WTC11 (cell line): ENCODE results near the gene VSTM2L. TPM values are rescaled to one million over a fixed set of nuclear protein-coding genes. Genes with fewer than 3 reads are reported as not detected.

Experiments used
- ATAC-seq: fragments of 200-7000 bp; cut with Tn5 transposase; 2 replicates; pipeline ENCODE4 v1.10.0; 2021; ENCODE audit warnings: mild to moderate bottlenecking, moderate library complexity
- CTCF ChIA-PET: fragments of 300-600 bp; sonication (Branson Sonifier 250); formaldehyde crosslinking; loops from one replicate; lab custom pipeline; 2021; ENCODE audit warnings: antibody characterized with exemption; lab: Charles Lee
- POLR2A ChIA-PET: fragments of 350-600 bp; sonication (Branson Sonifier 250); formaldehyde crosslinking; loops from one replicate; lab custom pipeline; 2021; ENCODE audit warnings: antibody characterized with exemption; lab: Charles Lee
- DNase-seq: peaks from one replicate; pipeline ENCODE4 v3.0.0; 2021; ENCODE audit warnings: low spot score
- H3K27ac Mint-ChIP-seq: 2 replicates; pipeline ENCODE4 v1.8.0; 2021; ENCODE audit warnings: mixed read lengths
- H3K27me3 Mint-ChIP-seq: 2 replicates; pipeline ENCODE4 v1.8.0; 2021; ENCODE audit warnings: low read depth, mild to moderate bottlenecking, moderate library complexity, mixed read lengths
- H3K36me3 Mint-ChIP-seq: 2 replicates; pipeline ENCODE4 v1.8.0; 2021; ENCODE audit warnings: mixed read lengths
- H3K4me1 Mint-ChIP-seq: 2 replicates; pipeline ENCODE4 v1.8.0; 2022; ENCODE audit warnings: mixed read lengths
- H3K4me3 Mint-ChIP-seq: 2 replicates; pipeline ENCODE4 v1.8.0; 2021; ENCODE audit warnings: mild to moderate bottlenecking, moderate library complexity, mixed read lengths
- H3K9me3 Mint-ChIP-seq: 2 replicates; pipeline ENCODE4 v1.8.0; 2021; ENCODE audit warnings: mixed read lengths
- AFF4 ChIP-seq: sonication (generic); formaldehyde crosslinking; IDR thresholded peaks from 2 replicates; pipeline ENCODE4 v1.8.1; 2023; ENCODE audit warnings: mild to moderate bottlenecking, missing genetic modification reagents, borderline replicate concordance
- CBFB ChIP-seq: sonication (generic); formaldehyde crosslinking; IDR thresholded peaks from 2 replicates; pipeline ENCODE4 v1.8.1; 2022; ENCODE audit warnings: mild to moderate bottlenecking, low read depth, missing genetic modification reagents
- CREM ChIP-seq: sonication (generic); formaldehyde crosslinking; IDR thresholded peaks from 2 replicates; pipeline ENCODE4 v1.8.1; 2022; ENCODE audit warnings: mild to moderate bottlenecking, missing genetic modification reagents, moderate library complexity
- CTCF ChIP-seq: fragments of 200-600 bp; IDR thresholded peaks from 2 replicates; pipeline ENCODE4 v1.8.0; 2022; ENCODE audit warnings: antibody characterized with exemption
- HMGA2 ChIP-seq: fragments of 250-450 bp; sonication (Bioruptor Pico); IDR thresholded peaks from 2 replicates; pipeline ENCODE4 v1.4.0; 2021; ENCODE audit warnings: mild to moderate bottlenecking, moderate library complexity
- HMGXB4 ChIP-seq: sonication (generic); formaldehyde crosslinking; IDR thresholded peaks from 2 replicates; pipeline ENCODE4 v1.8.1; 2023; ENCODE audit warnings: mild to moderate bottlenecking, moderate library complexity, missing genetic modification reagents
- IRF1 ChIP-seq: sonication (generic); formaldehyde crosslinking; IDR thresholded peaks from 2 replicates; pipeline ENCODE4 v1.8.0; 2023; ENCODE audit warnings: missing genetic modification reagents
- MYBL2 ChIP-seq: sonication (generic); formaldehyde crosslinking; IDR thresholded peaks from 2 replicates; pipeline ENCODE4 v1.8.1; 2023; ENCODE audit warnings: mild to moderate bottlenecking, moderate library complexity, missing genetic modification reagents
- PRDM15 ChIP-seq: sonication (generic); formaldehyde crosslinking; IDR thresholded peaks from 2 replicates; pipeline ENCODE4 v1.8.0; 2022; ENCODE audit warnings: missing genetic modification reagents
- RORB ChIP-seq: fragments of 250-450 bp; sonication (Bioruptor Pico); IDR thresholded peaks from 2 replicates; pipeline ENCODE4 v1.9.0; 2021; ENCODE audit warnings: mild to moderate bottlenecking
- TCF7 ChIP-seq: sonication (generic); formaldehyde crosslinking; IDR thresholded peaks from 2 replicates; pipeline ENCODE4 v1.8.0; 2022; ENCODE audit warnings: mild to moderate bottlenecking, low read depth, missing genetic modification reagents, moderate library complexity
- TEAD1 ChIP-seq: sonication (generic); formaldehyde crosslinking; IDR thresholded peaks from 2 replicates; pipeline ENCODE4 v1.8.0; 2022; ENCODE audit warnings: mild to moderate bottlenecking, missing genetic modification reagents
- USF2 ChIP-seq: sonication (generic); formaldehyde crosslinking; IDR thresholded peaks from 2 replicates; pipeline ENCODE4 v1.8.1; 2023; ENCODE audit warnings: mild to moderate bottlenecking, missing genetic modification reagents, moderate library complexity
- ZNF121 ChIP-seq: sonication (generic); formaldehyde crosslinking; IDR thresholded peaks from 2 replicates; pipeline ENCODE4 v1.8.0; 2023; ENCODE audit warnings: missing genetic modification reagents
- ZNF219 ChIP-seq: sonication (generic); formaldehyde crosslinking; IDR thresholded peaks from 2 replicates; pipeline ENCODE4 v1.8.0; 2023; ENCODE audit warnings: missing genetic modification reagents, mild to moderate bottlenecking, borderline replicate concordance
- ZNF396 ChIP-seq: fragments of 250-450 bp; sonication (Bioruptor Pico); IDR thresholded peaks from 2 replicates; pipeline ENCODE4 v1.8.0; 2021; ENCODE audit warnings: mild to moderate bottlenecking, moderate library complexity, borderline replicate concordance
- ZNF416 ChIP-seq: fragments of 250-450 bp; sonication (Bioruptor Pico); IDR thresholded peaks from 2 replicates; pipeline ENCODE4 v1.9.0; 2021; ENCODE audit warnings: mild to moderate bottlenecking, inconsistent platforms
- ZSCAN18 ChIP-seq: fragments of 250-450 bp; sonication (Bioruptor Pico); IDR thresholded peaks from 2 replicates; pipeline ENCODE4 v2.1.2; 2022; ENCODE audit warnings: mild to moderate bottlenecking, moderate library complexity
- total RNA-seq: library from RNA; stranded (reverse); gene quantifications from 3 replicates; pipeline ENCODE4 v1.2.3, GENCODE V29; 2021

Gene VSTM2L
- total RNA-seq, 1 experiment from 2014 or later, result 1.9 TPM

- no peak for TF ChIP-seq HMGXB4 (CRISPR knock-in tag)
Measured at GRCh38 chr20:37956107-37956585, 53.2 kb downstream of the VSTM2L start (continued).

- Mint-ChIP-seq H3K36me3 (no peaks in the 10 kb centered on the region), H3K9me3 (peaks cover 11% of the 10 kb centered on the region), H3K27ac (no peak overlapping the region), H3K4me3 (no peak overlapping the region), H3K4me1 (no peaks in the 10 kb centered on the region), H3K27me3 (peaks cover 2% of the 10 kb centered on the region; the same call in 1 of the 2 replicates)
- DNase-seq (no peak), ATAC-seq (no peak)
- POLR2A ChIA-PET, result no interaction called here
- CTCF ChIA-PET, result interaction anchor here (0.6 to 1.1 kb wide), 2 partner anchors 22 to 395 kb away, joined by 3 read pairs; no protein-coding TSS in a partner anchor
- no peak for TF ChIP-seq PRDM15 (CRISPR knock-in tag)
- no peak for TF ChIP-seq ZNF396 (CRISPR knock-in tag)
- no peak for TF ChIP-seq ZNF121 (CRISPR knock-in tag)
- TF ChIP-seq CREM (CRISPR knock-in tag), result no peak
- no peak for TF ChIP-seq AFF4 (CRISPR knock-in tag)
- no peak for TF ChIP-seq HMGA2
- TF ChIP-seq TEAD1 (CRISPR knock-in tag), result no peak
- no peak for TF ChIP-seq MYBL2
- TF ChIP-seq TCF7, result no peak
- TF ChIP-seq ZNF219 (CRISPR knock-in tag), result no peak
Measured at GRCh38 chr20:37958856-37959520, 56.1 kb downstream of the VSTM2L start.

GRCh38 chr20:37961066-37961465 lies 58.1 kb downstream of the VSTM2L start:
- Mint-ChIP-seq H3K27ac (no peak overlapping the region), H3K36me3 (no peaks in the 10 kb centered on the region), H3K4me1 (no peaks in the 10 kb centered on the region), H3K4me3 (no peak overlapping the region), H3K9me3 (peaks cover 13% of the 10 kb centered on the region), H3K27me3 (peaks cover 7% of the 10 kb centered on the region; the same call in 1 of the 2 replicates)
- ChIA-PET POLR2A (no interaction called here), CTCF (no interaction called here)
- DNase-seq, result no peak
- ATAC-seq, result no peak
- TF ChIP-seq USF2 (CRISPR knock-in tag) (no peak), ZSCAN18 (CRISPR knock-in tag) (no peak), ZNF416 (CRISPR knock-in tag) (no peak), IRF1 (CRISPR knock-in tag) (no peak), RORB (no peak), CTCF (no peak), CBFB (CRISPR knock-in tag) (no peak)
